ENCODE data around the gene RGR. TPM values are rescaled to one million over a fixed set of nuclear protein-coding genes. Genes with fewer than 3 reads are reported as not detected.

Gene RGR
- total and polyA plus RNA-seq, 7 experiments from 2014 or later, result not detected

GRCh38 chr10:84254552-84255478 is 10.0 kb downstream of the RGR start:
- Histone ChIP-seq H3K4me1 (ENCODE audit: control insufficient read depth in 2 of 2, insufficient read depth in 2 of 2, low read length in 2 of 2) (no peaks in the 10 kb centered on the region), H3K4me3 (ENCODE audit: low read length) (no peak overlapping the region), H3K27ac (ENCODE audit: low read depth, low read length) (no peak overlapping the region), H3K27me3 (ENCODE audit: control insufficient read depth in 2 of 2, insufficient read depth in 2 of 2, low read length in 2 of 2) (no peaks in the 10 kb centered on the region), H3K9me3 (ENCODE audit: control insufficient read depth in 2 of 3, low read length in 3 of 3) (no peaks in the 10 kb centered on the region), H3K36me3 (ENCODE audit: control insufficient read depth in 2 of 3, insufficient read depth in 3 of 3, low read length in 3 of 3) (no peaks in the 10 kb centered on the region)
- Mint-ChIP-seq H3K9me3 (peaks cover 0 to 5% (median 0%) of the 10 kb centered on the region in 11 donors), H3K27me3 (peaks cover 7 to 21% (median 17%) of the 10 kb centered on the region in 5 donors), H3K4me3 (no peak overlapping the region), H3K4me1 (peaks cover 0 to 6% (median 4%) of the 10 kb centered on the region in 7 donors), H3K27ac (no peak overlapping the region), H3K36me3 (no peaks in the 10 kb centered on the region)
- ChIA-PET POLR2A (no interaction called here), CTCF (no interaction called here)
- DNase-seq, result no peak
- ATAC-seq, result no peak
- intact Hi-C loops (cut with micrococcal nuclease), result no loop called here

GRCh38 chr10:84256510-84257342 is 11.9 kb downstream of the RGR start:
- POLR2A ChIA-PET, result no interaction called here
- DNase-seq (peak in 7 of 9 donors; percentile 7 to 39 (median 20)), ATAC-seq (peak; percentile 63)
- H3K36me3 Mint-ChIP-seq, result no peaks in the 10 kb centered on the region
- peaks cover 12 to 34% (median 19%) of the 10 kb centered on the region in 5 donors for H3K27me3 Mint-ChIP-seq
- H3K27me3 ChIP-seq (ENCODE audit: control insufficient read depth in 2 of 2, insufficient read depth in 2 of 2, low read length in 2 of 2), result no peaks in the 10 kb centered on the region
- peaks cover 0 to 6% (median 4%) of the 10 kb centered on the region in 7 donors for H3K4me1 Mint-ChIP-seq
- H3K9me3 Mint-ChIP-seq, result peaks cover 0 to 2% (median 0%) of the 10 kb centered on the region in 11 donors
- H3K36me3 ChIP-seq (ENCODE audit: control insufficient read depth in 2 of 3, insufficient read depth in 3 of 3, low read length in 3 of 3), result no peaks in the 10 kb centered on the region
- intact Hi-C loops (cut with micrococcal nuclease), result loop anchor here in 1 of 2 donors (1.0 kb wide), 1 partner anchor 108 kb away; no protein-coding TSS in a partner anchor
- CTCF ChIA-PET, result interaction anchor here (0.6 to 1.4 kb wide), 4 partner anchors 12 to 181 kb away, joined by 3 to 5 read pairs (median 4); partner anchors contain the start of gene RGR
- H3K4me1 ChIP-seq (ENCODE audit: control insufficient read depth in 2 of 2, insufficient read depth in 2 of 2, low read length in 2 of 2), result no peaks in the 10 kb centered on the region
- no peak overlapping the region for H3K4me3 Mint-ChIP-seq
- H3K9me3 ChIP-seq (ENCODE audit: control insufficient read depth in 2 of 3, low read length in 3 of 3), result no peaks in the 10 kb centered on the region
- no peak overlapping the region for H3K27ac ChIP-seq (ENCODE audit: low read depth, low read length)
- H3K4me3 ChIP-seq (ENCODE audit: low read length), result no peak overlapping the region
- no peak overlapping the region for H3K27ac Mint-ChIP-seq

- Histone ChIP-seq H3K27me3 (ENCODE audit: control insufficient read depth in 2 of 2, insufficient read depth in 2 of 2, low read length in 2 of 2) (no peaks in the 10 kb centered on the region), H3K9me3 (ENCODE audit: control insufficient read depth in 2 of 3, low read length in 3 of 3) (no peaks in the 10 kb centered on the region), H3K4me3 (ENCODE audit: low read length) (no peak overlapping the region), H3K27ac (ENCODE audit: low read depth, low read length) (no peak overlapping the region), H3K4me1 (ENCODE audit: control insufficient read depth in 2 of 2, insufficient read depth in 2 of 2, low read length in 2 of 2) (no peaks in the 10 kb centered on the region), H3K36me3 (ENCODE audit: control insufficient read depth in 2 of 3, insufficient read depth in 3 of 3, low read length in 3 of 3) (no peaks in the 10 kb centered on the region)
- Mint-ChIP-seq H3K36me3 (no peaks in the 10 kb centered on the region), H3K9me3 (no peaks in the 10 kb centered on the region), H3K4me3 (no peak overlapping the region), H3K27ac (no peak overlapping the region), H3K27me3 (peaks cover 12 to 37% (median 21%) of the 10 kb centered on the region in 5 donors), H3K4me1 (peaks cover 0 to 6% (median 4%) of the 10 kb centered on the region in 7 donors)
- POLR2A ChIA-PET, result no interaction called here
- CTCF ChIA-PET, result interaction anchor here (0.6 to 1.4 kb wide), 4 partner anchors 13 to 180 kb away, joined by 3 to 5 read pairs (median 4); partner anchors contain the start of gene RGR
- intact Hi-C loops (cut with micrococcal nuclease), result loop anchor here in 1 of 2 donors (1.0 kb wide), 1 partner anchor 109 kb away; no protein-coding TSS in a partner anchor
- DNase-seq (no peak), ATAC-seq (no peak)
Observed at GRCh38 chr10:84257343-84258020, 12.6 kb downstream of the RGR start.

- H3K4me1 ChIP-seq (ENCODE audit: control insufficient read depth in 2 of 2, insufficient read depth in 2 of 2, low read length in 2 of 2), result no peaks in the 10 kb centered on the region
- ChIA-PET POLR2A (no interaction called here), CTCF (interaction anchor here (1.4 kb wide), 1 partner anchor 110 kb away, joined by 3 read pairs; no protein-coding TSS in a partner anchor)
- H3K27ac ChIP-seq (ENCODE audit: low read depth, low read length), result no peak overlapping the region
- no peak overlapping the region for H3K27ac Mint-ChIP-seq
- H3K4me1 Mint-ChIP-seq, result peaks cover 0 to 6% (median 4%) of the 10 kb centered on the region in 7 donors
- intact Hi-C loops (cut with micrococcal nuclease), result no loop called here
- H3K36me3 ChIP-seq (ENCODE audit: control insufficient read depth in 2 of 3, insufficient read depth in 3 of 3, low read length in 3 of 3), result no peaks in the 10 kb centered on the region
- H3K36me3 Mint-ChIP-seq, result no peaks in the 10 kb centered on the region
- no peak overlapping the region for H3K4me3 Mint-ChIP-seq
- peaks cover 14 to 41% (median 24%) of the 10 kb centered on the region in 5 donors for H3K27me3 Mint-ChIP-seq
- no peak overlapping the region for H3K4me3 ChIP-seq (ENCODE audit: low read length)
- no peak for DNase-seq
- no peaks in the 10 kb centered on the region for H3K9me3 ChIP-seq (ENCODE audit: control insufficient read depth in 2 of 3, low read length in 3 of 3)
- ATAC-seq, result no peak
- H3K27me3 ChIP-seq (ENCODE audit: control insufficient read depth in 2 of 2, insufficient read depth in 2 of 2, low read length in 2 of 2), result no peaks in the 10 kb centered on the region
- H3K9me3 Mint-ChIP-seq, result no peaks in the 10 kb centered on the region
Observed at GRCh38 chr10:84258034-84258695, 13.3 kb downstream of the RGR start.

DNA sequence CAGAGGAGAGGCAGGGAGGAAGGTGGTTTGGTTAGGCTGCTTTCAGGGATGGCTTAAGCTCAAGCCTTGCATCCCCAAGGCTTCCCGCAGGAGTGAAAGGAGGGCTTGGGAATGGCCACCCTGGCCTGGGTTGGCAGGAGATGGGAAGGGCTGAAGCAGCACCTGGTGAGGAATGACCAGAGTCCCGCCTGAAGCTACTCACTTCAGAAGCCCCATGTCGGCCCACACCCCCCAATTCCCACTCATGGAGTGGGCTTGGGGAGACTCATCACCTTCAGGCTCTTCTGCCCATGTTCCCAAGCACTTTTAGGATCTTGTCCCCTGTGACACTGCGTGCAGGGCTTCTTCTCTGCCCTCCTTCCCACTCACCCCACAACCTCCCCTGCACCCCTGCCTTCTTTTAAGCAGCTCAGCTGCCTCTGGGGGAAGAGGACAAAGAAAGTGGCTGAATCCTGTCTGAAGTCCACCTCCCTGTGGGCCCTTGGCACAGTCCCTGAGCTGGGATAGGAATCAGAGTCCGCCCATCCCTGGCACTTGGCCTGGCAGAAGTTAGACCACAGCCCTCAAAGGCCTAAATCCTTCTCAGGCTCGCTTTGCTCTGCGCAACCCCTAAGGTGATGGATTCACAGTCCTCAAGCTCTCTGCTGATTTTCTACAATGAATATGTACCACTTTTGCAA is 16.5 kb downstream of the RGR start:
- ChIA-PET CTCF (interaction anchor here (0.6 to 9.0 kb wide), 4 partner anchors 8 to 276 kb away, joined by 3 to 129 read pairs (median 4); no protein-coding TSS in a partner anchor), POLR2A (no interaction called here)
- H3K36me3 Mint-ChIP-seq, result no peaks in the 10 kb centered on the region
- Histone ChIP-seq H3K27me3 (ENCODE audit: control insufficient read depth in 2 of 2, insufficient read depth in 2 of 2, low read length in 2 of 2) (no peaks in the 10 kb centered on the region), H3K9me3 (ENCODE audit: control insufficient read depth in 2 of 3, low read length in 3 of 3) (no peaks in the 10 kb centered on the region), H3K4me3 (ENCODE audit: low read length) (no peak overlapping the region), H3K27ac (ENCODE audit: low read depth, low read length) (no peak overlapping the region), H3K4me1 (ENCODE audit: control insufficient read depth in 2 of 2, insufficient read depth in 2 of 2, low read length in 2 of 2) (peaks cover 0 to 3% of the 10 kb centered on the region in 2 donors), H3K36me3 (ENCODE audit: control insufficient read depth in 2 of 3, insufficient read depth in 3 of 3, low read length in 3 of 3) (no peaks in the 10 kb centered on the region)
- intact Hi-C loops (cut with micrococcal nuclease), result no loop called here
- no peak overlapping the region for H3K4me3 Mint-ChIP-seq
- ATAC-seq (no peak), DNase-seq (no peak)
- H3K27ac Mint-ChIP-seq, result no peak overlapping the region
- H3K27me3 Mint-ChIP-seq, result peaks cover 19 to 49% (median 34%) of the 10 kb centered on the region in 5 donors
- peaks cover 0 to 9% (median 5%) of the 10 kb centered on the region in 7 donors for H3K4me1 Mint-ChIP-seq
- H3K9me3 Mint-ChIP-seq, result no peaks in the 10 kb centered on the region
